ENCODE results near the gene IZUMO2.
"Not testable (repeated sequence)": the region's sequence is repeated elsewhere in the genome, so short reads cannot be mapped to it uniquely, and the experiment has no call there.

The IZUMO2 gene

GRCh38 chr19:50134777-50135719 is 28.0 kb downstream of the IZUMO2 start:
- not testable (repeated sequence) for DNase-seq

GRCh38 chr19:50133518-50134492 is 29.3 kb downstream of the IZUMO2 start:
- not testable (repeated sequence) for DNase-seq

GRCh38 chr19:50104012-50104411 is 59.1 kb downstream of the IZUMO2 start:
- DNase-seq = not testable (repeated sequence)

- DNase-seq = not testable (repeated sequence)
These were observed 59.7 kb downstream of the IZUMO2 start for GRCh38 chr19:50103405-50103804.

Data from AML-193 (cell line).